Cardiac fibroblast (primary cell): Measurements from ENCODE around the gene HBG1.

Source experiments
- DNase-seq, 2 donors: peaks; one replicate each; pipeline versions ENCODE4 v3.0.0 to v3.0.0-alpha.2; 2010; ENCODE audit warnings: low read depth in 2 of 2
- H3K4me3 ChIP-seq, 2 donors: replicated peaks in 1 of 2; 1 replicate in 1 of 2; 2 replicates in 1 of 2; pipeline ENCODE4 v1.5.1; 2011; ENCODE audit warnings: low read depth in 2 of 2, low read length in 2 of 2, mild to moderate bottlenecking in 2 of 2, moderate library complexity in 1 of 2
- CTCF ChIP-seq: IDR thresholded peaks from one replicate; pipeline ENCODE4 v1.5.1; 2011; ENCODE audit warnings: low read depth, mild to moderate bottlenecking, low read length, inconsistent platforms

HBG1 gene

DNA sequence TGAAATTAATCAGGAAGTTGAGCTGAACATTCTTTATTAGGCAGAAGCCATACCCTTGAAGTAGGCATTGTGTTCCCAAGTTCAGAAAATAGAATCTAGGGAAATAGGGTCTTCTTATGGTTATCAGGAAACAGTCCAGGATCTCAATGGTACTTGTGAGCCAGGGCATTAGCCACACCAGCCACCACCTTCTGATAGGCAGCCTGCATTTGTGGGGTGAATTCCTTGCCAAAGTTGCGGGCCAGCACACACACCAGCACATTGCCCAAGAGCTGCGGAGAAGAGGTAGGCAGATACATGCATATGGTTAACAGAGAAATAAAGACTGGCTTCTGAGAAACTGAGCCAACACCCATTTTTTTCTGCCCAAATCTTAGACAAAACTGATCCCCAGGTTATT, 16.8 kb downstream of the HBG1 start:
- H3K4me3 ChIP-seq, result no peak overlapping the region
- no peak for DNase-seq
- TF ChIP-seq CTCF, result no peak

DNA sequence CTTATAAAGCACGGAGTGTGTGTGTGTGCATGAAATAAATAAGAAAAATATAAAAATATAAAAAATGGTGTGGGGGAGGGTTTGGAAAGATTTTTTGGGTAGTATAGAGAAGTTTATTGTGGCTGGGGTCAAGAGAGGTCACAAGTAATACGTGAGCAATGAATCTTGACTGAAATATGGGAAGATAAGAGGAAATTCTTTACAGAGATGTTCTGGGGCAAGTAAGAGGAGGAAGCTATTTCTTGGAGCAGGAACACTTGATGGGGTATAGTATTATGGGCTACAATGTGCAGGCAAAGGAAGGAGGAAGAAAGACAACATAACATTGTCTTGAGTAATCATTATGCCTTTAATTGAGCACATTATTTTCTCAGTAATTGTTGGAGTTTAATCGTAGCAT, 17.5 kb downstream of the HBG1 start:
- no peak overlapping the region for H3K4me3 ChIP-seq
- no peak for DNase-seq
- no peak for TF ChIP-seq CTCF

DNA sequence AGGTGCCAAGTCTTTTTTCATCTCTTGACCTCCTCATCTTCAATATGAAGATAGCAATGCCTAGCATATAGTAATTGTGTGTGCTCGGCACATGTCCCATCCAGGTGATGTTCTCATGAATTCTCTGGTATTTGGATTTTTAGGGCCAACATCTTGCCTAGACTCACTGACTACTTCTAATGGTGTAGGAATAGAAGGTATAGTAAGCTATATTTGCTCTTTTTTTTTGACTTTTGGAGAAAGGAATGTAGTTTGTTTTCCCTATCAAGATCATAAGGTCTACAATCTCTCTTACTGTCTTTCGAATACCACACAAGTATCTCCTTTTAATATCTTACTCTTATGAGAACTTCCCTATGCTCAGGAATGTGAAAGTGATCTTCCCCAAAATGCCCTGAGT, 18.5 kb downstream of the HBG1 start:
- DNase-seq, result no peak
- H3K4me3 ChIP-seq, result no peak overlapping the region
- TF ChIP-seq CTCF, result no peak

GRCh38 chr11:5230266-5230665, 19.4 kb downstream of the HBG1 start:
- DNase-seq, result no peak

DNA sequence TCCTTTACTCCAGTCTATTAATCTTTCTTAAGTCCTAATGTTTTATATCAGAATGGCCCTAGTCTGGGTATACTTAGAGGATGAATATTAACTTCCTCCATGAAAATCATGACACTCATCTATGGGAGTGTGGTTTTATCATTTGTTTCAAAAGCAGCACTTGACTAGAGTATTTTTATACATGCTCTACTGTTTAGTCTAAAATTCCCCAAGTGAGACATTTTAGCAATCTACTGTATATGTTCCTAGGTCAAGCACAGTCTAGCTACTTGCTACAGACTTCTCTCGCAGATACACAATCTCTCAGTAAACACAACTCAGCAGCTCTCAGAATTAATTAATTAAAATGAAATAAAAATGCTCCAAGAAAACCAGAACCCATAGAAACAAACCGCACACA, 19.9 kb downstream of the HBG1 start:
- TF ChIP-seq CTCF, result no peak
- no peak overlapping the region for H3K4me3 ChIP-seq
- DNase-seq, result no peak

More at GRCh38 chr11:5230266-5230665, 19.4 kb downstream of the HBG1 start:
- TF ChIP-seq CTCF, result no peak
- H3K4me3 ChIP-seq, result no peak overlapping the region

GRCh38 chr11:5229356-5229755, 20.3 kb downstream of the HBG1 start:
- no peak overlapping the region for H3K4me3 ChIP-seq
- DNase-seq, result no peak
- no peak for TF ChIP-seq CTCF

GRCh38 chr11:5228124-5228523, 21.5 kb downstream of the HBG1 start:
- TF ChIP-seq CTCF, result no peak
- DNase-seq, result no peak
- no peak overlapping the region for H3K4me3 ChIP-seq
